Cardiac fibroblast (primary cell): ENCODE data around the gene GLT8D1.
"Not testable (repeated sequence)": the region's sequence is repeated elsewhere in the genome, so short reads cannot be mapped to it uniquely, and the experiment has no call there.

ENCODE experiments used
- DNase-seq, 2 donors: peaks; one replicate each; pipeline versions ENCODE4 v3.0.0 to v3.0.0-alpha.2; 2010; ENCODE audit warnings: low read depth in 2 of 2
- H3K4me3 ChIP-seq, 2 donors: replicated peaks in 1 of 2; 1 replicate in 1 of 2; 2 replicates in 1 of 2; pipeline ENCODE4 v1.5.1; 2011; ENCODE audit warnings: low read depth in 2 of 2, low read length in 2 of 2, mild to moderate bottlenecking in 2 of 2, moderate library complexity in 1 of 2
- CTCF ChIP-seq: IDR thresholded peaks from one replicate; pipeline ENCODE4 v1.5.1; 2011; ENCODE audit warnings: low read depth, mild to moderate bottlenecking, low read length, inconsistent platforms

Gene GLT8D1

DNA sequence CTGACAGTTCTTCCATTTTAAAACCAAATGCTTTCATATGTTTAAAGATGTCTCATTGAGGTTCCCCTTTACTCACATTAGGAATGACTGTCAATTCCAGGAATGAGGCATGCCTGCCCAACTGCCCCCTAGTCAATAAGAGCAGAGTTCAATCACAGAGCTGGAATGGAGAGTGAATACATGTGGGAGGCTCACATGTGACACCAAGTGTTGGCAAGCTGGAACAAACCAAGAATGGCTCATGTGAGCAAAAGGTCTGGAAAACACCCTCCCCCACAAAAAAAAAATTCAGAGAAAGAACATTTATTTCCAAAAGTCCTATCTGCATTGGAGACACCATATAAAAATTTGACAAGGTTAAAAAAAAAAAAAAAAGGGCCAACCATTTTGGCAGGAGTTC lies 23.6 kb downstream of the GLT8D1 start:
- DNase-seq, result peak; percentile 73 to 84
- no peak overlapping the region for H3K4me3 ChIP-seq
- no peak for TF ChIP-seq CTCF

DNA sequence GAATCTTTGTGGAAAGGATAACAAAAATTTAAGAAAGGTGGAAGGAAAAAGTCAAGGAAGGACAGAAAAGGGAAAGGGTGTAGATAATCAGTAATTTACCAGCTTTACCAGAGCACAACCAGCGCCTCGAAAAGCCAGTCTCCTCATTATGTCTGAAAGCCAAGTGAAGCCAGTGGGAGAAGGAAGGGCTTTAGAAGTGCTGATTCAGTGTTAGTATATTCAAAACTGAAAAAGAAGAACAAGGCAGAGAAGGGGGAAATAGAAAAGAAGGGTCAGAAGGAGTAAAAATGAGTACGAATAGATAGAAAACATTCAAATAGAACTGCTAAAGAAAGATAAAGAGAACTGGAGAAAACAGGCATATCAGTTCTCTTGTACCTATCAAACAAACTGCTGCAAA lies 24.0 kb downstream of the GLT8D1 start:
- TF ChIP-seq CTCF, result no peak
- H3K4me3 ChIP-seq, result no peak overlapping the region
- no peak for DNase-seq

GRCh38 chr3:52679811-52680210 lies 25.8 kb downstream of the GLT8D1 start:
- TF ChIP-seq CTCF, result no peak
- H3K4me3 ChIP-seq, result no peak overlapping the region

DNA sequence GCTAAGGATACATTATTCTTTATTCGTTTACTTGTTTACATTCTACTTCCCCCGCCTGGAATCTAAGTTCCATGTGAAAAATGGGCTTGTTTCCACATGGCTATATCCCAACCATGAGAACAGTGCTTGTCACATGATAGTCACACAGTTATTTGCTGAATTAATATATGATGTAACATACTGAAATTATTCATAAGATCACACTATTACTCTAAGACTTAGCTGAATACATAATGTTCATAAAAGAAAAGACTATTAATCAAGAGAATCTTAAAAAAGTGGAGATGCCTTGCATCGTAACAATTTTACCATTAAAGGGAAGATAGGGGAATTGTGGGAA lies 26.4 kb downstream of the GLT8D1 start:
- H3K4me3 ChIP-seq, result no peak overlapping the region
- DNase-seq, result peak in 1 of 2 donors; percentile 41
- no peak for TF ChIP-seq CTCF

More at GRCh38 chr3:52679811-52680210, 25.8 kb downstream of the GLT8D1 start:
- DNase-seq, result peak; percentile 34 to 52

GRCh38 chr3:52678265-52679198 lies 27.1 kb downstream of the GLT8D1 start:
- no peak overlapping the region for H3K4me3 ChIP-seq
- no peak for DNase-seq
- no peak for TF ChIP-seq CTCF

DNA sequence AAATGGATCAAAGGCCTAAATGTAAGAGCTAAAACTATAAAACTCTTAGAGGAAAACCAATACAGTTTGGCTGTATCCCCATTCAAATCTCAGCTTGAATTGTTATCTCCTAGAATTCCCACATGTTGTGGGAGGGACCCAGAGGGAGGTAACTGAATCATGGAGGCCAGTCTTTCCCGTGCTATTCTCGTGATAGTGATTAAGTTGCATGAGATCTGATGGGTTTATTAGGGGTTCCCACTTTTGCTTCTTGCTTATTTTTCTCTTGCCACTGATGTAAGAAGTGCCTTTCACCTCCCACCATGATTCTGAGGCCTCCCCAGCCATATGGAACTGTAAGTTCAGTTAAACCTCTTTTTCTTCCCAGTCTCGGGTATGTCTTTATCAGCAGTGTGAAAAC lies 29.4 kb downstream of the GLT8D1 start:
- not testable (repeated sequence) for DNase-seq, H3K4me3 ChIP-seq

DNA sequence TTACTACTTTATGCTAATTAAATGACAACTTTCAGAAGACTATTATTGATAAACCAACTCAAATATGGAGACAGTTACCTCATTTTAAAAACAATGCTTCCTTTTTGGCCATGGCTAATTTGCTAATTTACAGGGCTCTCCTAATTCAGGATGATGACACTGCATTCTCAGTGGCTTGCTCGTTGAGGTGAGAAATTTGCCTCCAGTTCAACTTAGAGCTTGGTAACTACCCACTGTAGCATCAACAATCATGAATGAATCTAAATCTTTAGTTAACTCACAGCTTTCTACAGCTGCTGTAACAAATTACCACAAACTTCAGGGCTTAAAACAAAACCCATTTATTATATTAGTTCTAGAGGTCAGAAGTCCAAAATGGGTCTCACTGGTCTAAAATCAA lies 33.9 kb downstream of the GLT8D1 start:
- DNase-seq, result no peak
- TF ChIP-seq CTCF, result no peak
- H3K4me3 ChIP-seq, result no peak overlapping the region
